Effector CD4-positive, alpha-beta T cell (primary cell): Measurements from ENCODE around the gene ATE1.
"Not testable (repeated sequence)": the region's sequence is repeated elsewhere in the genome, so short reads cannot be mapped to it uniquely, and the experiment has no call there.

Experiments used
- DNase-seq: peaks from one replicate; pipeline ENCODE4 v3.0.0-alpha.2; 2020

The ATE1 gene

GRCh38 chr10:121826773-121827172, 101.1 kb downstream of the ATE1 start:
- DNase-seq = not testable (repeated sequence)

- no peak for DNase-seq
Observed at GRCh38 chr10:121823993-121824463, 103.8 kb downstream of the ATE1 start.

DNA sequence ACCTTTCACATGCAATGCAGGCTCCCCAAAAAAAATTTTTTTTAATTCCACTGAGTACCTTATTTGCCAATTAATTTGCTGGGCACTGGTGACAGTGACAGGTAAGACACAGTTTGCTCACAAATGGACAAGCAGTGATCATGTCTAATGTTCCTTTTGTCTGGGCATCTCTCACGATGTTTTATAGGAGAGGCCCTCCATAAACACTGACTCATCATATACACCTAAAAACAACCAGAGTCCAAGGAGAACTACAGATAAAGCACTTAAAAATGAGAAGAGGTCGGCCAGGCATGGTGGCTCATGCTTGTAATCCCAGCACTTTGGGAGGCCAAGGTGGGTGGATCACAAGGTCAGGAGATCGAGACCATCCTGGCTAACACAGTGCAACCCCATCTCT, 105.1 kb downstream of the ATE1 start:
- DNase-seq = no peak

DNA sequence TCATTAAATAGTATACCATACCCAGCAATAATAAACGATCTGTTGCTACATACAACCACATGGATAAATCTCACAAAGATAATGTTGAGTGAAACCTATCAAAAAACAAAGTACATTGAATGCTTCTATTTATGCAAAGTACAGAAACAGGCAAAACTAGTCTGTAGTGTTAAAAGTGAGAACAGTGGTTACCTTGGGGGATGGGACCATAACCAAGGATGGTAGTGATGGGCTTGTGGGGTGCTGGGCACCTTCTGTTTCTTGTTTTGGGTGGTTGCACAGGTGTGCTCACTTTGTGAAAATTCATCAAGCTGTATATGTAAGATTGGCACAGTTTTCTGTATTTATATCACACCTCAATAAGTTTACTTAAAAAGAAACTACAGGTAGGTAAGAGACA, 105.7 kb downstream of the ATE1 start:
- no peak for DNase-seq

DNA sequence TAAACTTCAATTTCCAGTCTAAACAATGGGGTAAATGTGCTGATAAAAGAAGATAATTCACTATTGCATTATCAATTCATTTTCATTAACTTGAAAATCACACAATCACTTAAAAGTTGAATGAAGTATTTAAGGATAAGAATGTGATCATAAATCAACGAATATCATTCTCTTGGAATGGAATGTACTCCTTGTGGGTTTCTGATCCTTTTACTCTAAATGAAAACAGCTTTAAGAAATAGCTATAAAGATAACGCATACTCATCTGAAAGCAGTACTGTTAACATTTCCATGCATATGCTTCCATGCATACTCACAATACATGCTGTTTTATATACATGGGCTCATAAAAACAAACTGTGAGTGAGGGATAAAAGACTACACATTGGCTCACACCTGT, 108.8 kb downstream of the ATE1 start:
- no peak for DNase-seq

DNA sequence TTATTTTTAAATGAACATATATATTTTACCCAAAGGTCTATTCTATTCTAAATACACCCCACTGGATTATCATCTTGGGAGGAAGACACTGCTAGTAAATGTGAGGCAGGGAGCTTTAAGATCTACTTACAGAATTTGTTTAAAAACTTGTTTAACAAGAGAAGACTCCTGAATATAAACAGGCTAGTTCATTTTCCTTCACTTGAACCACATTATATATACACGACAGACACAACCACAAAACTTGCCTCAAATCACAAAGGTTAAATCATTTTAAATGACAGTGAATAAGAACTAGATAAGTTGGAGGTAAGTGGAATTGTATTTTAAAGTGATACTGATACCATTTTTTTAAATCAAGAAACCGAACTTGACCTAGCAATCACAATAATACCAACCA, 109.2 kb downstream of the ATE1 start:
- DNase-seq = no peak

- DNase-seq = no peak
Observed at GRCh38 chr10:121816197-121816596, 111.6 kb downstream of the ATE1 start.

DNA sequence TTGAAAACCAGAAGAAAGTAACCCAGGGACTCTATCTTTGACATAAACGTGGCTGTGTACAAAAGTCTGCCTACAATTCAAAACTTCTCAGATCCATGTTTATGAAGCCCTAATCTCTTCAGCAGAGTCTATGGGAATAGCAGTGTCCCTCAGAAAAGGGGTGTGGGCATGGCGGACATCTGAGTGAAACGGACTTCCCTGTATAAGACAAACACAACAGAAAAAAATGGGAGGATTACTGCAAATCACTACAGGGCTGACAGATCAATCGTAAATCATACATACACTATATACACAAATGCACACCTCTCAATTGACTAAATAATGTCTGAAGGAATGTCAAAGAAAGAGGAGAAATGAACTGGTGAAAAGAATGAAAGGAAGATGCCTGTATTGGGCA, 114.0 kb downstream of the ATE1 start:
- DNase-seq = no peak

- no peak for DNase-seq
Observed at GRCh38 chr10:121813211-121813815, 114.5 kb downstream of the ATE1 start.

DNA sequence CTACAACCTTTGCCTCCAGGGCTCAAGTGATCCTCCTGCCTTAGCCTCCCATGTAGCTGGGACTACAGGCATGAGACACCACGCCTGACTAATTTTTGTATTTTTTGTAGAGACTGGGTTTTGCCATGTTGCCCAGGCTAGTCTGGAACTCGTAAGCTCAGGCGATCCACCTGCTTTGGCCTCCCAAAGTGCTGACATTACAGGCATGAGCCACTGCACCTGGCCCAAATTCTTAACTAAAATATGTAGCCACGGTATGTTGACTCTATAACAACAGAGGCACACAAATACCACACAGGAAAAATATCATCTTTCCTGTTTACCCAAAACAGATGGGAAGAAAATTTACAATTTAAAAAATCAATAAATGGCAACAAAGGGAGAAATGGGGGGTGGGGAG, 115.8 kb downstream of the ATE1 start:
- no peak for DNase-seq

DNA sequence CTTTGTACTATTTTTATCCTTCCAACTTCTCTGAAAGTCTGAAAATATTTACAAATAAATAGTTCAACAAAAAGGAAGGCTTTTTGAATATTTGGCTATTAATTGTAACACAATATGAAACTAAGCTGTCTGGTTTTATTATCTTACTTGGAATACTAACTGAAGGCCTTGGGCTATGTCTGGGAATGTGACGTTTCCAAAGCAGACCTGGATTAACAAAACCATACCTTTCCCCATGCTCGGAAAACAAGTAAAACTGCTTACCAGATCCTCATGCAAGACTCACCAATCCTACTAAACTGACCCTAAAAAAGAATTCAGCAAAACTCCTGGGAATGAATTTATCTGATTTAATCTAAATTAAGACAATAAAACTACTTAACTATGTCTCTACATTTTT, 116.4 kb downstream of the ATE1 start:
- no peak for DNase-seq

GRCh38 chr10:121808835-121809234, 119.0 kb downstream of the ATE1 start:
- DNase-seq = no peak

- no peak for DNase-seq
Observed at GRCh38 chr10:121804460-121804859, 123.4 kb downstream of the ATE1 start.

DNA sequence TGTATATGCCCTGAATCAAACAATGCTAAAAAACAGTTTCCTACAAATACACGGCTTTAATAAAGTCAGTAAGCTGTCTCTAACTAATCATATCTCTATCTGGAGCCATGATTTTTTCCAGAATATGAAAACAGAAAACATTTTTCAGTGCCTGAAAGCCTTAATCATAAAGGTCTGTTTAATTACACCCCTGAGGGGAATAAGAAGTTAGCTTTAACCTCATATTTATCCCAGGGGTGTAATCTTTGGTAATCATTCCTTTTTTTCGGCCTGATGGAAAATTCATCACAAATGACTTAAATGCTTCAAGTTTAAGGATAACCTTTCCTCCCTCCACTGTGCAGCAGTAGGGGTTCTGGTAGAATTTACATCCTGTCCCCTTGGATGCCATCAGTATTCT, 124.2 kb downstream of the ATE1 start:
- DNase-seq = no peak

DNA sequence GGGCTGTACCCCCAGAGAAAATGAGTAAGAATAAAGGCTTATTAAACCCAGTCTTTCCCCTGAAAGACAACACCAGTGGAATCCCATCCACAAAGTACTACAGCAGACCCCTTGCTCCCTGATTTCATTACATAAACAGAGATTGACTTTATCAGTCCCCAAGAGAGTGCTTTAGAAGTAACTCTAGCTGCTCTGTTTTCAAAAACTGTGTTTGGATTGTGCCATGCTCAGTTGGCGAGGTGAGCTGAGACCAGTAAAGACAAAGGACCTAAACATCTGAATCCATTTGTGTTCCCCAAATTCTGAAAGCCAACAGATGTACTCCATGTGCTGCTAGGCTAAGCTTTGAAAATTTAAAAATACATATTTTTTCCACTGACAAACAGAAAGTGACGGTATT, 127.0 kb downstream of the ATE1 start:
- DNase-seq = no peak

DNA sequence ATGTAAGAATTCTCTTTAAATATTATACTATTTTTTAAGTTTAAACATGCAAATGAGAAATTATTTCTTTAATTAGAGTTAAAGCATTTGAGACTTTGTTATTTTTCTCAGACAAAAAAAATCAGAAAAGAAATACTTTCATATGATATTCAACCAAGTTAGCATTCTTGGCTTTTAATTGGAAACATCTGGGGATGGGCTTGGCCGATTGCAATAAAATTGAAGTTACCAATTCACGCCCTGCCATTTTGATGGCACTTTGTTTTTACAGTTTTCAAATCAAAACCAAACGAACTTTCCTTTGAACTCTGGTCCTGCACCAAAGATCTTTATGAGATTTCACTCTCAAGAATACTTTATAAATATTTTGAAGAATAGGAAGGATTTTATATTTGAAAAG, 127.7 kb downstream of the ATE1 start:
- no peak for DNase-seq

DNA sequence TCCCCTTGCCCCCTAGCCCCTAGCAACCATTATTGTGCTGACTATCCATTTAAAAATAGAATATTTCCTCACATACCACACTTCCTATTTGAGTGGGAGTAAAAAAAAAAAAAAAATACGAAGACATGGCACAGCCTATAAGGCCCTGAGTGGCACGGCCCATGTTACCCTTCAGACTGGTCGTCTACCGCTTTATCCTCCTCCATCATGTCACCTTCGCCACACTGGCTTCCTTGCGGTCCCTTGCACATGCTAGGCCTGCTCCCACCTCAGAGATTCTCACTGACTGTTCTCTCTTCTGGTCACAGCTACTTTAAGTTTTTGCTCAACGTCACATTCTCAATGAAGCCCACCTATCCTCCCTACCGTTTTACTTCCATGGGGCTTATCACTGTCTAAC, 130.3 kb downstream of the ATE1 start:
- DNase-seq = no peak

DNA sequence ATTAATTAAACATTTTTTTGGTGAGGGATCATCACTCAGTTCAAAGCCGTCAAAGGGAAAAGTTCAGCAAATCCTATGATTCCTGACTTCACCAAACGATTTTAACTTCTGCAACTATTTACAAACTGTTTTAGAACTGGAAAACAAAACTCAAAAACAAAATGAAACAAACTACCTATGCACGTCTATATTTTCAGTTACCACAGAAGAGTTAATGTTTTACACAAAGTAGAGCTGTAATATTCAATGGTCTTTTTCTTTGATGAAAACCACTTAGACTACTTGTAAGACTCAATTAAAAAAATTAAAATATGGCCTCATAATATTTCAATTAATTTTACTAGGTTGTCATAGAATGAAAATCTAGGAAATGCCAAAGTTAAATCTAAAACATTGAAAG, 131.5 kb downstream of the ATE1 start:
- no peak for DNase-seq

DNA sequence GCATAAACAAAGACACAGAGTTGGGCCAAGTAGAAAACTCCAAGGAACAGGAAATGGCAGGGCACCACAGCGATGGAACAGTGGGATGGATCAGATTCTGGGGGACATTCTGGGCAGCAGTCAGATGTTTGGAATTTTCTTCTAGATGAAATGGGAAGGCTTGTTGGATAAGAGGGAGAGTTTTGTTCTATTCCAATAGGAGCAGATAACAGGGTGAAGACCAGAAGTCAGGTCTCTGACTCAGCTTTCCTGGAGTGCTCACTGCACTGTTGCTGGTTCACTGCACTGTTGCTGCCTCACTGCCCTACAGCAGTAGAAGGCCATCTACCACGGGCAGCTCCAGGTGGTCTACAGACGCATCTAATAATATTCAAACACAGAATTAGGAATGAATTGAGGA, 135.6 kb downstream of the ATE1 start:
- DNase-seq = no peak

GRCh38 chr10:121791761-121792160, 136.1 kb downstream of the ATE1 start:
- no peak for DNase-seq

GRCh38 chr10:121788717-121789116, 139.1 kb downstream of the ATE1 start:
- DNase-seq = no peak

DNA sequence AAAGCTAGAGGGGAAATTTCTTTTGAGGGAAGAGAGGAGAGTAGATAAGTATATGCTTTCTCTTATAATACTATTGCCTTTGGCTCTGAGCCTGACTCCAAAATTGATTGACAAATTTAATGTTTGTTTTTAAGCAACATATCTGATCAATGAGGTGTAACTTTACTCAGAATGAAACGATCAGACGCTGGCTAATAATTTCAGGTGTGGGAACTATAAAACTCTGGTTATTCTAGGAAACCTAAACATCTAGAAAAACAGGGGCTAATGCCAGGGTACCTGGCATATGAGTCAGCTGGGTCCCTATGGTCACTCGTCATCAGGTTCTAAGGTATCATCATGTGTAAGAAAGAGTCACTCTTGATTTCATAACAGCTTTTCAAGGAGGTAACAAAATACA, 139.7 kb downstream of the ATE1 start:
- DNase-seq = no peak

DNA sequence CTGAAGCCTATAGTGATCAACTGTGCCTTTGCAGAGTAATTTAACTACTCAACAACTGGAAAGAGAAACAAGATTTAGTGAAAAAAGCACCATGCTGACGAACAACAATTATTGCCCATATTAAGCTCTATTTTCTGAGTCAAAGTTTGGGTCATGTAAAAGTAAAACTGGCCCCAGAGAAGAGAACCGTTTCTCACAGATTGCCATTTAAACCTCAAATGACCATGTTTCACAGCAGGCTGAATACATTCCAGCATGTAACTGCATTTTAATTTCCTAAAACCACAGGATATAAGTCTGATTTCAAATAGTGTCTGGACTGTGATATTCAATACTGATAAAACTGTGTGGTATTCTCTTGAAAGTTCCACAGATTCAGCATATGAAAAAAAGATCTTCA, 140.7 kb downstream of the ATE1 start:
- no peak for DNase-seq

GRCh38 chr10:121783782-121784372, 144.0 kb downstream of the ATE1 start:
- DNase-seq = no peak

DNA sequence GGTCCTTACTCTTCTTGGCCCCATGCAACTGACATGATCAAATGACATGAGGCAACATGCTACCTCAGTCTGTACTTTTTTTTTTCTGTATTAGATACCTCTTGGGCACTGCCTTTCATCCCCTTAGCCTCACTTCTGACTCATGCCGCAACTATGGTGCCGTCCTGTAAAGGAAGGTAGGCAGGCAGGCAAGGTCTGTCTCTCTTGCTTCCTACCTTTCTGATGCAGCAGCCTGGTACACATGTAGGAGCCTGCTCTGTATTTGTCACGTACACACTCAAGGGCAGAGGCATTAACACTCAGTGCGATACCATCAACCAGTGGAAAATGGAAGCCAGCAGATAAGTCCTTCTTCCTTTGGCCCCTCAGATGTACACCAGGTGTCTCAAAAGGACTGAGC, 146.7 kb downstream of the ATE1 start:
- no peak for DNase-seq
